CD4-positive, alpha-beta memory T cell (primary cell): ENCODE data around the gene CAPN1. TPM values are rescaled to one million over a fixed set of nuclear protein-coding genes. Genes with fewer than 3 reads are reported as not detected.
"Not testable (repeated sequence)": the region's sequence is repeated elsewhere in the genome, so short reads cannot be mapped to it uniquely, and the experiment has no call there.

Experiments used
- CTCF ChIA-PET: fragments of 350-600 bp; sonication (Branson Sonifier 250); formaldehyde crosslinking; loops from one replicate; lab custom pipeline; 2021; ENCODE audit warnings: inconsistent platforms; ENCODE audit not compliant: partially characterized antibody; lab: Charles Lee
- POLR2A ChIA-PET: fragments of 350-600 bp; sonication (Branson Sonifier 250); formaldehyde crosslinking; loops from one replicate; lab custom pipeline; 2021; ENCODE audit not compliant: partially characterized antibody; lab: Charles Lee
- DNase-seq, 5 donors: peaks; one replicate each; pipeline versions ENCODE4 v3.0.0 to v3.0.0-alpha.2; 2020 to 2022; ENCODE audit warnings: mixed read lengths in 1 of 5
- H3K27ac ChIP-seq: one replicate; pipeline ENCODE4 v1.7.0; 2013; ENCODE audit warnings: low read depth, low read length
- H3K27me3 ChIP-seq: 2 replicates; pipeline ENCODE4 v1.7.0; 2013; ENCODE audit warnings: mild to moderate bottlenecking, low read length, moderate library complexity; ENCODE audit not compliant: insufficient read depth
- H3K36me3 ChIP-seq: 2 replicates; pipeline ENCODE4 v1.7.0; 2013; ENCODE audit warnings: mild to moderate bottlenecking, low read length, moderate library complexity; ENCODE audit not compliant: insufficient read depth
- H3K4me1 ChIP-seq: 2 replicates; pipeline ENCODE4 v1.7.0; 2013; ENCODE audit warnings: mild to moderate bottlenecking, low read length, moderate library complexity; ENCODE audit not compliant: insufficient read depth
- H3K4me3 ChIP-seq, 2 donors: one replicate each; pipeline ENCODE4 v1.7.0; 2013; ENCODE audit warnings: low read length in 2 of 2, mild to moderate bottlenecking in 1 of 2
- H3K9me3 ChIP-seq, 2 donors: one replicate each; pipeline ENCODE4 v1.7.0; 2013; ENCODE audit warnings: low read length in 2 of 2, control low read depth in 1 of 2; ENCODE audit not compliant: control insufficient read depth in 1 of 2
- H3K27ac Mint-ChIP-seq, 7 donors: one replicate each; pipeline ENCODE4 v1.8.0; 2020 to 2021; ENCODE audit warnings: mixed read lengths in 7 of 7, mild to moderate bottlenecking in 6 of 7, inconsistent platforms in 3 of 7, moderate library complexity in 3 of 7
- H3K27me3 Mint-ChIP-seq, 2 donors: one replicate each; pipeline ENCODE4 v1.8.0; 2020 to 2021; ENCODE audit warnings: mixed read lengths in 2 of 2
- H3K36me3 Mint-ChIP-seq, 2 donors: one replicate each; pipeline ENCODE4 v1.8.0; 2020 to 2021; ENCODE audit warnings: mixed read lengths in 2 of 2, inconsistent platforms in 1 of 2, mild to moderate bottlenecking in 1 of 2
- H3K4me1 Mint-ChIP-seq, 4 donors: one replicate each; pipeline ENCODE4 v1.8.0; 2020 to 2021; ENCODE audit warnings: mixed read lengths in 4 of 4, mild to moderate bottlenecking in 1 of 4
- H3K4me3 Mint-ChIP-seq, 8 donors: one replicate each; pipeline ENCODE4 v1.8.0; 2020 to 2021; ENCODE audit warnings: mixed read lengths in 8 of 8, mild to moderate bottlenecking in 7 of 8, moderate library complexity in 6 of 8, inconsistent platforms in 3 of 8
- H3K9me3 Mint-ChIP-seq, 8 donors: one replicate each; pipeline ENCODE4 v1.8.0; 2020 to 2021; ENCODE audit warnings: mixed read lengths in 8 of 8, mild to moderate bottlenecking in 5 of 8, inconsistent platforms in 3 of 8, moderate library complexity in 1 of 8
- intact Hi-C: fragments of 100-400 bp; cut with micrococcal nuclease; formaldehyde crosslinking; loops from one replicate; pipeline ENCODE4 v1.15.1; 2023
- polyA plus RNA-seq, 2 donors: library from polyadenylated mRNA; unstranded; fragments of 300-500 nt; fragmentation: Illumina TruSeq; gene quantifications; one replicate each; pipeline ENCODE4 v1.2.3, GENCODE V29; 2021
- total RNA-seq, 2 experiments: library from RNA; stranded (reverse); gene quantifications; one replicate each; pipeline ENCODE4 v1.2.3, GENCODE V29; 2021

CAPN1 gene
- total and polyA plus RNA-seq, 4 experiments from 2014 or later, result 115 to 141 (median 131) TPM

DNA sequence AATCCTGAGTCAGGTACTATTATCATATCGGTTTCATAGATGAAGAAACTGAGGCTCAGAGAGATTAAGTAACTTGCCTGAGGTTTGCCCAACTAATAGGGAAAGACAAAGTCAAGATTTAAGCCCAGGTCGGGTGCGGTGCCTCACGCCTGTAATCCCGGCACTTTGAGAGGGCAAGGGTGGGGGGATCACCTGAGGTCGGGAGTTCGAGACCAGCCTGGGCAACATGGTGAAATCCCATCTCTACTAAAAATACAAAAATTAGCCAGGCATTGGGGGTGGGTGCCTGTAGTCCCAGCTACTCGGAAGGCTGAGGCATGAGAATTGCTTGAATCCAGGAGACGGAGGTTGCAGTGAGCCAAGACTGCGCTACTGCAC lies 31.6 kb upstream of the CAPN1 start:
- DNase-seq, H3K9me3 Mint-ChIP-seq, H3K27me3 Mint-ChIP-seq, H3K4me1 Mint-ChIP-seq, CTCF ChIA-PET, H3K4me1 ChIP-seq, intact Hi-C loops, H3K27me3 ChIP-seq, H3K9me3 ChIP-seq, H3K4me3 Mint-ChIP-seq, H3K36me3 Mint-ChIP-seq, H3K36me3 ChIP-seq, H3K27ac Mint-ChIP-seq, H3K27ac ChIP-seq, H3K4me3 ChIP-seq, POLR2A ChIA-PET: not testable (repeated sequence)

DNA sequence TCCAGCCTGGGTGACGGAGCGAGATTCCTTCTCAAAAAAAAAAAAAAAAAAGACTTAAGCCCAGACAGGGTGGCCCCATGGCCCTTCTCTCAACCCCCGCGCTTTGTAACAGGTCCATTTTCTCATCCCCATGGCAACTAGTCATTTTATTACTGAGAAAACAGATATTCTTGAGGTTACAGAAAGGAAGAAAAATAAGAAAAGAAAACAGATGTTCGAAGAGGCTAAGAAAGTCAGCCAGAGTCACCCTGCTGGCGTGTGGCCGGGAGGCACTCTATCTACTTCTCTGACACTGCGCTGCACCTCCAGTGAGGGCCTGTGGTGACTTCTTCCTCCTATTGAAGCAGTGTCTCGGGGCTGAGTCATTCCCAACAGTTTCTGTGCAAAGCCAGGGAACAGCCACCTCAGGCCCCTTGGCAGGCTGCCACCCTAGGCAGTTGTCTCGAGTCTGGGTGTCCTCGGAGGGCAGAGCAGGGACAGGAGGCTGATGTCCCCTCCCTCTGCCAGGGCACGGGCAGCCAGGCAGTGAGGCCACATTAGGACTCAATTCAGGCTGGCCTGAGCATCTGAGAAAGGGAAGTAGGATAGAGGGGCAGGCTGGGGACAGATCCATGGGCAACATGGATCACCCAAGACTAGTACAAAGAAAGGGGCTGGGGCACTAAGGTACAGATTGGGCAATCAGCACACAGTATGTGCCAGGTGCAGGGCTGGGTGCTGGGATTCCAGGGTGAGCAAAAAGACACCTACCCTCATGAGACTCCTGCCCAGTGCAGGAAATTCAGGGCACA lies 31.0 kb upstream of the CAPN1 start:
- no peaks in the 10 kb centered on the region for H3K9me3 ChIP-seq
- CTCF ChIA-PET, result no interaction called here
- Mint-ChIP-seq H3K4me1 (peaks cover 0 to 4% (median 1%) of the 10 kb centered on the region in 4 donors), H3K27ac (peak overlapping the region in 2 of 7 donors; percentile 10 to 65), H3K36me3 (no peaks in the 10 kb centered on the region), H3K9me3 (peaks cover 0 to 4% (median 0%) of the 10 kb centered on the region in 8 donors), H3K27me3 (no peaks in the 10 kb centered on the region), H3K4me3 (no peak overlapping the region)
- H3K4me3 ChIP-seq, result no peak overlapping the region
- DNase-seq, result no peak
- no peaks in the 10 kb centered on the region for H3K4me1 ChIP-seq
- intact Hi-C loops, result no loop called here
- POLR2A ChIA-PET, result no interaction called here
- no peak overlapping the region for H3K27ac ChIP-seq
- no peaks in the 10 kb centered on the region for H3K36me3 ChIP-seq
- no peaks in the 10 kb centered on the region for H3K27me3 ChIP-seq

DNA sequence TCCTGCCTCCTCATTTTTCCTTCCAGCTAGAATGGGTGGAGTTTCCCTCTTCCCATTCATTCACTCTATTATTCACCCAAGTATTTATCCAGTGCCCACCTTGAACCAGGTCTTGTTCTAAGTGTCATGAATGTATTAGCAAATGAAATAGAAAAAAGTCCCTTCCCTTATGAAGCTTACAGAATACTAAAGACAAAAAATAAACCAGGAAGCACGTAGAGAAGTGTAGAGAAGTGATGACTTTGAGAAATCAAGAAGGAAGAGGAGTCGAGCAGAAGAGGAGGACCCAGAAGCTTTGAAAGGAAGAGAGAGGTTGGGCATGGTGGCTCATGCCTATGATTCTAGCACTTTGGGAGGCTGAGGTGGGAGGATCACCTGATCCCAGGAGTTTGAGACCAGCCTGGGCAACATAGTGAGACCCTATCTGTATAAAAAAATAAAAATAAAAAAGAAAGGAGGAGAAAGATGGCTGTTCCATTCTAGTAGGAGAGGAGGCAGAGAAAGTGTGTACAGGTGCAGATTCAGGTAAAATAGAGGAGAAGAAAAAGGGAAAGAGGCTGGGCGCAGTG lies 30.3 kb upstream of the CAPN1 start:
- Histone ChIP-seq H3K27me3 (no peaks in the 10 kb centered on the region), H3K36me3 (no peaks in the 10 kb centered on the region), H3K4me3 (no peak overlapping the region), H3K9me3 (no peaks in the 10 kb centered on the region), H3K4me1 (no peaks in the 10 kb centered on the region), H3K27ac (no peak overlapping the region)
- peaks cover 0 to 4% (median 0%) of the 10 kb centered on the region in 8 donors for H3K9me3 Mint-ChIP-seq
- ChIA-PET POLR2A (no interaction called here), CTCF (no interaction called here)
- intact Hi-C loops, result no loop called here
- peak overlapping the region in 1 of 7 donors; percentile 4 for H3K27ac Mint-ChIP-seq
- H3K27me3 Mint-ChIP-seq, result no peaks in the 10 kb centered on the region
- no peaks in the 10 kb centered on the region for H3K36me3 Mint-ChIP-seq
- peaks cover 0 to 4% (median 1%) of the 10 kb centered on the region in 4 donors for H3K4me1 Mint-ChIP-seq
- no peak for DNase-seq
- no peak overlapping the region for H3K4me3 Mint-ChIP-seq

DNA sequence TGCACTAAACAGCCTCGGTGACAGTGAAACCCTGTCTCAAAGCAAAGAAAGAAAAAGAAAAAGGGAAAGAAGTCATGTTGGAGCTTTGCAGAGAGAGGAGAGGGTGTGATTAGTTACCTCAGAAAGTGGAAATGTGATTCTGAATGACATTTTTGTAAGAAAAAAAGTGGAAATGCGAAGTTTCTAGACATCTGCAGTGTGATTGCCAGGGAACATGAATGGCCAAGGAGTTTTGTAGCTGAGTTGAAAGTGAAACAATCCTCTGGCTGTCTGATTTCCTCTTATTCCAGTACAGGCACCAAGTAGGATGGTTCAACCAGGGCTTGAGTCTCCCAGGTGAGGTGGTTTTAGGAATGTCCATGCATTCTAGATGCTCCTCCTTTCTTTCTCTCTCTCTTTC lies 29.6 kb upstream of the CAPN1 start:
- Histone ChIP-seq H3K9me3 (no peaks in the 10 kb centered on the region), H3K4me1 (no peaks in the 10 kb centered on the region), H3K27ac (no peak overlapping the region), H3K4me3 (no peak overlapping the region), H3K27me3 (no peaks in the 10 kb centered on the region), H3K36me3 (no peaks in the 10 kb centered on the region)
- H3K9me3 Mint-ChIP-seq, result peaks cover 0 to 4% (median 0%) of the 10 kb centered on the region in 8 donors
- CTCF ChIA-PET, result no interaction called here
- peak overlapping the region in 1 of 7 donors; percentile 69 for H3K27ac Mint-ChIP-seq
- H3K36me3 Mint-ChIP-seq, result no peaks in the 10 kb centered on the region
- no peak for DNase-seq
- POLR2A ChIA-PET, result no interaction called here
- peaks cover 0 to 4% (median 1%) of the 10 kb centered on the region in 4 donors for H3K4me1 Mint-ChIP-seq
- no peaks in the 10 kb centered on the region for H3K27me3 Mint-ChIP-seq
- no peak overlapping the region for H3K4me3 Mint-ChIP-seq
- intact Hi-C loops, result no loop called here

DNA sequence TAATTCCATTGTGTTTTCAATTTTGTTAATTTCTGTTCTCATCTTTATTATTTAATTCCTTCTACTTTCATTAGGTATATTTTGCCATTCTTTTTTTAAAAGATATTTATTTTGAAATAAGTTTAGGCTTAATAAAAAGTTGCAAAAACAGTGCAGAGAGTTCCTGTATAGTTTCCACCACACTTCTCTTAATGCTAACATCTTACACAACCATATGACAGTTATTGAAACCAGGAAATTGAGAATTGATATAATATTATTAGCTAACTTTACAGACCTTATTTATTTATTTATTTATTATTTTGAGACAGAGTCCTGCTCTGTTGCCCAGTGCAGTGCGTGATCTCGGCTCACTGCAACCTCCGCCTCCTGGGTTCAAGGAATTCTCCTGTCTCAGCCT lies 25.5 kb upstream of the CAPN1 start:
- no peaks in the 10 kb centered on the region for H3K27me3 ChIP-seq
- H3K9me3 Mint-ChIP-seq, result no peaks in the 10 kb centered on the region
- H3K4me3 ChIP-seq, result no peak overlapping the region
- no peaks in the 10 kb centered on the region for H3K4me1 ChIP-seq
- intact Hi-C loops, result no loop called here
- no peaks in the 10 kb centered on the region for H3K36me3 ChIP-seq
- no peak overlapping the region for H3K4me3 Mint-ChIP-seq
- no peak overlapping the region for H3K27ac ChIP-seq
- POLR2A ChIA-PET, result no interaction called here
- no peak overlapping the region for H3K27ac Mint-ChIP-seq
- H3K9me3 ChIP-seq, result no peaks in the 10 kb centered on the region
- CTCF ChIA-PET, result no interaction called here
- peaks cover 0 to 4% of the 10 kb centered on the region in 2 donors for H3K27me3 Mint-ChIP-seq
- peaks cover 0 to 2% (median under 1%) of the 10 kb centered on the region in 4 donors for H3K4me1 Mint-ChIP-seq
- no peaks in the 10 kb centered on the region for H3K36me3 Mint-ChIP-seq
- no peak for DNase-seq

DNA sequence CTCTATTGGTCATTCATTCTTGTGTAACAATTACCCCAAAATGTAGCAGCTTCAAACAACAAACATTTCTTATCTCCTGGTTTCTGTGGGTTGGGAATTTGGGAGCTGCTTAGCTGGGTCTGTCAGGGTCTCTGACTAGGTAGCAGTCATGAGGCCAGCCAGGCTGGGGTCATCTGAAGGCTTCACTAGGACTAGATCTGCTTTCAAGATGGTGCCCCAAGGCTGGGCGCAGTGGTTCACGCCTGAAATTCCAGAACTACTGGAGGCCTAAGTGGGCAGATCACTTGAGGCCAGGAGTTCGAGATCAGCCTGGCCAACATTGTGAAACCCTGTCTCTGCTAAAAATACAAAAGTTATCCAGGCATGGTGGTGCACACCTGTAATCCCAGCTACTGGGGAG lies 24.8 kb upstream of the CAPN1 start:
- peaks cover 0 to 4% of the 10 kb centered on the region in 2 donors for H3K27me3 Mint-ChIP-seq
- POLR2A ChIA-PET, result no interaction called here
- no peak overlapping the region for H3K4me3 ChIP-seq

DNA sequence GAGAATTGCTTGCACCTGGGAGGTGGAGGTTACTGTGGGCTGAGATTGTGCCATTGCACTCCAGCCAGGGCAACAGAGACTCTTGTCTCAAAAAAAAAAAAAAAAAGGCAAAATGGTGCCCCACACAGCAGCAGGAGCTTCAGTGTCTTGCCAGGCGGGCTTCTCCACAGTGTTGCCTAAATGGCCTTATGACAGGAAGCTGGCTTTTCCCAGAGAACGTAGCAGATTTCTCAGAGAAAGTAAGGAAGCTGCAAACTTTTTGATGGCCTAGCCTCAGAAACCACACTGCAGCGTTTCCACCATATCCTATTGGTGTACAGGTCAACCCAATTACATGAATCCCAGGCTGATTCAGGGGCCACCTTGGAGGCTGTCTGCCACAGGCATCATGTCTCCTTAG lies 24.4 kb upstream of the CAPN1 start:
- Histone ChIP-seq H3K9me3 (no peaks in the 10 kb centered on the region), H3K4me3 (no peak overlapping the region), H3K36me3 (no peaks in the 10 kb centered on the region), H3K4me1 (no peaks in the 10 kb centered on the region), H3K27ac (no peak overlapping the region), H3K27me3 (no peaks in the 10 kb centered on the region)
- Mint-ChIP-seq H3K36me3 (no peaks in the 10 kb centered on the region), H3K27me3 (peaks cover 0 to 4% of the 10 kb centered on the region in 2 donors), H3K27ac (no peak overlapping the region), H3K4me3 (no peak overlapping the region), H3K4me1 (no peaks in the 10 kb centered on the region), H3K9me3 (no peaks in the 10 kb centered on the region)
- intact Hi-C loops, result no loop called here
- no peak for DNase-seq
- POLR2A ChIA-PET, result no interaction called here
- CTCF ChIA-PET, result no interaction called here

More for the DNA sequence above, 24.8 kb upstream of the CAPN1 start:
- H3K27me3 ChIP-seq, result no peaks in the 10 kb centered on the region
- H3K36me3 Mint-ChIP-seq, result no peaks in the 10 kb centered on the region
- CTCF ChIA-PET, result no interaction called here
- H3K9me3 Mint-ChIP-seq, result no peaks in the 10 kb centered on the region
- H3K9me3 ChIP-seq, result no peaks in the 10 kb centered on the region
- intact Hi-C loops, result no loop called here
- H3K4me3 Mint-ChIP-seq, result no peak overlapping the region
- DNase-seq, result no peak
- no peaks in the 10 kb centered on the region for H3K36me3 ChIP-seq
- H3K4me1 Mint-ChIP-seq, result no peaks in the 10 kb centered on the region
- H3K27ac ChIP-seq, result no peak overlapping the region
- H3K27ac Mint-ChIP-seq, result no peak overlapping the region
- no peaks in the 10 kb centered on the region for H3K4me1 ChIP-seq
